DND-41 (cell line): ENCODE data around the gene CNNM2.

ENCODE experiments used
- ATAC-seq: fragments of 200-7000 bp; cut with Tn5 transposase; 3 replicates; pipeline ENCODE4 v1.9.1; 2021; ENCODE audit warnings: low read depth; ENCODE audit not compliant: insufficient read depth
- DNase-seq: peaks from one replicate; pipeline ENCODE4 v3.0.0-alpha.2; 2020
- H2AFZ ChIP-seq: 2 replicates; pipeline ENCODE4 v1.6.0; 2012; ENCODE audit warnings: low read depth, low read length
- H3K27ac ChIP-seq: 2 replicates; pipeline ENCODE4 v1.5.1; 2012; ENCODE audit warnings: low read length, inconsistent platforms
- H3K27me3 ChIP-seq: fragments of 200-600 bp; sonication (generic); 2 replicates; pipeline ENCODE4 v1.6.0; 2012; ENCODE audit warnings: low read length, mild to moderate bottlenecking, inconsistent platforms; ENCODE audit not compliant: insufficient read depth, poor library complexity
- H3K36me3 ChIP-seq: 2 replicates; pipeline ENCODE4 v1.5.1; 2012; ENCODE audit warnings: low read length, inconsistent platforms; ENCODE audit not compliant: insufficient read depth
- H3K4me1 ChIP-seq: 2 replicates; pipeline ENCODE4 v1.5.1; 2012; ENCODE audit warnings: mild to moderate bottlenecking, low read length; ENCODE audit not compliant: insufficient read depth
- H3K4me2 ChIP-seq: 2 replicates; pipeline ENCODE4 v1.6.0; 2012; ENCODE audit warnings: mild to moderate bottlenecking, moderate library complexity, low read length, inconsistent platforms; ENCODE audit not compliant: insufficient read depth
- H3K4me3 ChIP-seq, 2 experiments: fragments of 200-600 bp in 1 of 2; shearing (Covaris generic) in 1 of 2; 2 replicates each; pipeline ENCODE4 v1.5.1; 2012 to 2016; ENCODE audit warnings: inconsistent platforms in 2 of 2, low read length in 2 of 2, mild to moderate bottlenecking in 2 of 2, low read depth in 1 of 2, moderate library complexity in 1 of 2
- H3K79me2 ChIP-seq: 2 replicates; pipeline ENCODE4 v1.6.0; 2012; ENCODE audit warnings: low read length, inconsistent platforms; ENCODE audit not compliant: insufficient read depth
- H3K9ac ChIP-seq: 2 replicates; pipeline ENCODE4 v1.6.0; 2012; ENCODE audit warnings: low read depth, mild to moderate bottlenecking, inconsistent platforms, low read length, moderate library complexity
- H3K9me3 ChIP-seq: 2 replicates; pipeline ENCODE4 v1.5.1; 2012; ENCODE audit warnings: low read length, moderate library complexity, mild to moderate bottlenecking, inconsistent platforms; ENCODE audit not compliant: insufficient read depth, severe bottlenecking
- H4K20me1 ChIP-seq: 2 replicates; pipeline ENCODE4 v1.6.0; 2012; ENCODE audit warnings: low read length; ENCODE audit not compliant: insufficient read depth
- EZH2 ChIP-seq: IDR thresholded peaks from 3 replicates; pipeline ENCODE4 v1.6.1; 2012; ENCODE audit warnings: borderline replicate concordance, low read depth, mild to moderate bottlenecking, moderate library complexity, low read length, inconsistent platforms; ENCODE audit not compliant: severe bottlenecking
- TF ChIP-seq, protein P1 (sequence below): IDR thresholded peaks from 2 replicates; pipeline ENCODE4 v1.5.1; 2012; ENCODE audit warnings: borderline replicate concordance, low read length, moderate library complexity, mild to moderate bottlenecking; ENCODE audit not compliant: poor library complexity, severe bottlenecking; ENCODE audit errors: extremely low read depth

Gene CNNM2

GRCh38 chr10:102870221-102870620, 47.9 kb upstream of the CNNM2 start:
- H3K9ac ChIP-seq = no peak overlapping the region
- H3K36me3 ChIP-seq = no peaks in the 10 kb centered on the region
- H4K20me1 ChIP-seq = no peaks in the 10 kb centered on the region
- no peaks in the 10 kb centered on the region for H3K9me3 ChIP-seq
- H3K4me3 ChIP-seq = no peak overlapping the region
- no peaks in the 10 kb centered on the region for H3K27me3 ChIP-seq
- TF ChIP-seq EZH2 = no peak
- TF ChIP-seq, protein P1, sequence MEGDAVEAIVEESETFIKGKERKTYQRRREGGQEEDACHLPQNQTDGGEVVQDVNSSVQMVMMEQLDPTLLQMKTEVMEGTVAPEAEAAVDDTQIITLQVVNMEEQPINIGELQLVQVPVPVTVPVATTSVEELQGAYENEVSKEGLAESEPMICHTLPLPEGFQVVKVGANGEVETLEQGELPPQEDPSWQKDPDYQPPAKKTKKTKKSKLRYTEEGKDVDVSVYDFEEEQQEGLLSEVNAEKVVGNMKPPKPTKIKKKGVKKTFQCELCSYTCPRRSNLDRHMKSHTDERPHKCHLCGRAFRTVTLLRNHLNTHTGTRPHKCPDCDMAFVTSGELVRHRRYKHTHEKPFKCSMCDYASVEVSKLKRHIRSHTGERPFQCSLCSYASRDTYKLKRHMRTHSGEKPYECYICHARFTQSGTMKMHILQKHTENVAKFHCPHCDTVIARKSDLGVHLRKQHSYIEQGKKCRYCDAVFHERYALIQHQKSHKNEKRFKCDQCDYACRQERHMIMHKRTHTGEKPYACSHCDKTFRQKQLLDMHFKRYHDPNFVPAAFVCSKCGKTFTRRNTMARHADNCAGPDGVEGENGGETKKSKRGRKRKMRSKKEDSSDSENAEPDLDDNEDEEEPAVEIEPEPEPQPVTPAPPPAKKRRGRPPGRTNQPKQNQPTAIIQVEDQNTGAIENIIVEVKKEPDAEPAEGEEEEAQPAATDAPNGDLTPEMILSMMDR = no peak
- H2AFZ ChIP-seq = no peak overlapping the region
- H3K4me2 ChIP-seq = no peak overlapping the region
- ATAC-seq (no peak), DNase-seq (no peak)
- H3K79me2 ChIP-seq = no peaks in the 10 kb centered on the region
- H3K27ac ChIP-seq = no peak overlapping the region
- no peaks in the 10 kb centered on the region for H3K4me1 ChIP-seq

DNA sequence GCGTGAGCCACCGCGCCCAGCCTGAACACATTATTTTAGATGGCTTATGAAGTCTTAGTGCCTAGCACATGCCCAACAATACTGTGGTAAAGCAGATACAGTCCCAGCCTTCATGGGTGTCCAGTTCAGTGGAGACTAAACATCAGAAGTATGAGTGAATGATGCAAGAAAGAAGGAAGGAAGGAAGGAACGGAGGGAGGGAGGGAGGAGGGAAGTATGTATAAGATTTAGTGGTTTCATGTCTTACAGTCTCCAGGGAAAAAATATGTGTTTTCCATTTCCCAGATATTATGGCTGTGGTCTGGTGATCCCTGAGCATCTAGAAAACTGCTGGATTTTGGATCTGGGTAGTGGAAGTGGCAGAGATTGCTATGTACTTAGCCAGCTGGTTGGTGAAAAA, 45.9 kb upstream of the CNNM2 start:
- no peak for TF ChIP-seq EZH2
- TF ChIP-seq, protein P1 = no peak
- no peaks in the 10 kb centered on the region for H3K36me3 ChIP-seq
- no peak overlapping the region for H3K9ac ChIP-seq
- H3K4me3 ChIP-seq = no peak overlapping the region
- ATAC-seq (no peak), DNase-seq (no peak)
- no peaks in the 10 kb centered on the region for H4K20me1 ChIP-seq
- no peaks in the 10 kb centered on the region for H3K79me2 ChIP-seq
- no peaks in the 10 kb centered on the region for H3K27me3 ChIP-seq
- no peaks in the 10 kb centered on the region for H3K4me1 ChIP-seq
- no peak overlapping the region for H3K27ac ChIP-seq
- no peak overlapping the region for H2AFZ ChIP-seq
- H3K4me2 ChIP-seq = no peak overlapping the region
- no peaks in the 10 kb centered on the region for H3K9me3 ChIP-seq

GRCh38 chr10:102876747-102877153, 41.3 kb upstream of the CNNM2 start:
- Histone ChIP-seq H3K4me1 (no peaks in the 10 kb centered on the region), H3K27ac (no peak overlapping the region), H3K9me3 (no peaks in the 10 kb centered on the region), H3K36me3 (no peaks in the 10 kb centered on the region), H3K4me3 (no peak overlapping the region), H2AFZ (no peak overlapping the region), H3K27me3 (no peaks in the 10 kb centered on the region), H4K20me1 (no peaks in the 10 kb centered on the region), H3K4me2 (no peak overlapping the region), H3K9ac (no peak overlapping the region), H3K79me2 (no peaks in the 10 kb centered on the region)
- TF ChIP-seq EZH2 = no peak
- TF ChIP-seq, protein P1 = no peak
- ATAC-seq (no peak), DNase-seq (no peak)

DNA sequence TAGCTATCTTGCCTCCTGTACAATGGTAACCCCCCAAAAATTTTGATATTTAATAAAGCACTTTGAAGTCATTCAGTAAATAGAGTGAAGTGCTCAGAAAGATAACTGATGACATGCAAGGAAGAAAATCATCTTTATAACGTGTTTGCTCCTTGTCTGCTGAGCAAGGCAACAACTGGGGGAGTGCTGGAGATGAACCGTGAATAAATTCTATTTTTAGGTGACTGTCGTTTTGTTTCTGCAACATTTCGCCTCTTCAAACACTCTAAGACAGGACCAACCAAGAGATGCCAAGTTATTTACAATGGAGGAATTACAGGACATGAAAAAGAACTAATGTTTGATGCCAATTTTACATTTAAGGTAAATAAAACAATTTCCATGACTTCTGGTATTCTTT, 39.5 kb upstream of the CNNM2 start:
- Histone ChIP-seq H3K4me1 (no peaks in the 10 kb centered on the region), H3K9me3 (no peaks in the 10 kb centered on the region), H3K27me3 (no peaks in the 10 kb centered on the region), H3K79me2 (no peaks in the 10 kb centered on the region), H4K20me1 (no peaks in the 10 kb centered on the region), H3K36me3 (no peaks in the 10 kb centered on the region), H3K27ac (no peak overlapping the region), H3K4me3 (no peak overlapping the region), H3K4me2 (no peak overlapping the region), H3K9ac (no peak overlapping the region), H2AFZ (no peak overlapping the region)
- no peak for TF ChIP-seq EZH2
- TF ChIP-seq, protein P1 = no peak
- DNase-seq (no peak), ATAC-seq (no peak)
